ENCODE results near the gene MYMX. TPM values are rescaled to one million over a fixed set of nuclear protein-coding genes. Genes with fewer than 3 reads are reported as not detected.
A peak's percentile ranks its signal among the peaks of the same experiment; 100 is the strongest.

Gene MYMX
- total and polyA plus RNA-seq, 2 of the 13 experiments (the other 11 are each of a cell fraction or from before 2014, with no cell fraction given), result not detected

DNA sequence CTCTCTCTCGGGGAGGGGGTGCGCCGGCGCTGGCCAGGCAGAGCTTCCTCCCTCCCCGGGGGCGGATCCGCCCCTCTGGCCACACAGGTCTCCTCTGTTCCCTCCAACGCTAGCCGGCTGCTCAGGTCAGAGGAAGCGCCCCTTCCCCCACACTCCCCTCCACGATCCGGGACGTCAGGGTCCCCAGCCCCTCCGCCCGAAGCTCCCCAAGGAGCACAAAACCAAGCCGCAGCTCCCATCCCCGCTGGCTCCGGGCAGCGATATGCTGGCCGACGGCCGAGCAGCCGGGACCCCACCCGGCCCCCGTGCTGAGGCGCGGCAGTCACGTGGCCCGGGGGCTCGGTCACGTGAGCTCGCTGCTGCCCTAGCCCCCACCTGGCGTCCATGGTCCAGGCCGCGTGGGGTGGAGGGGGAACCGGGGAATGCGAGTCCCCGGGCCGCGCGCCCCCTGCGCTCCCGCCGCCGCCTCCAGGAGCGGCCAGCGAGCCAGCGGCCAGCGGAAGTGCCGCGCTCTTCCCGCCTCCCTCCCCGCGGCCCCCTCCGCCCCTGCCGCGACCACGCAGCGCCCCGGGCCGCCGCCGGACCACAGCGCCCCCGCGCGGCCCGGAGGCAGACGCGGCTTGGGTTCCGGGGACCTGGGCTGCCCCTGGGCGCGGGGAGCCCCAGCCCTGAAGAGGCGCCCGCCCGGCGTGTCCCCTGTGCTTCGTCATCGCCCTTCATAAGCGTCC is 40.5 kb downstream of the MYMX start, which contains the start of gene SLC35B2 (continued):
- TF ChIP-seq CBX5 (CRISPR knock-in tag; IDR thresholded peaks at IDR 0.05; ENCODE audit: borderline replicate concordance) (peak; percentile 80; the same call in 1 of the 2 replicates), FOXC1 (CRISPR knock-in tag; IDR thresholded peaks at IDR 0.05; ENCODE audit: borderline replicate concordance) (peak; percentile 97), HNRNPLL (IDR thresholded peaks at IDR 0.05; ENCODE audit: low read depth, low read length, poor library complexity, severe bottlenecking) (peak; percentile 60), ZNF296 (CRISPR knock-in tag; conservative IDR thresholded peaks at IDR 0.05) (no peak), ZNF746 (CRISPR knock-in tag; IDR thresholded peaks at IDR 0.05) (peak; percentile 71), TEAD2 (CRISPR knock-in tag; IDR thresholded peaks at IDR 0.05) (no peak), ZNF260 (CRISPR knock-in tag; IDR thresholded peaks at IDR 0.05; ENCODE audit: borderline replicate concordance, low read depth) (peak; percentile 87; the same call in 1 of the 2 replicates), ZFP36L2 (CRISPR knock-in tag; IDR thresholded peaks at IDR 0.05) (no peak), ETV5 (CRISPR knock-in tag; IDR thresholded peaks at IDR 0.05; ENCODE audit: borderline replicate concordance) (peak; percentile 59), PPARG (CRISPR knock-in tag; conservative IDR thresholded peaks at IDR 0.05) (no peak; the same call in none of the 2 replicates), KLF15 (CRISPR knock-in tag; IDR thresholded peaks at IDR 0.05; ENCODE audit: borderline replicate concordance) (0 out of 2 replicates have a peak, but pooled peaks have one; percentile 83), ZNF446 (CRISPR knock-in tag; IDR thresholded peaks at IDR 0.05) (peak; percentile 78; the same call in 1 of the 2 replicates), MBNL3 (CRISPR knock-in tag; conservative IDR thresholded peaks at IDR 0.05) (no peak)
- TF ChIP-seq, protein P1, sequence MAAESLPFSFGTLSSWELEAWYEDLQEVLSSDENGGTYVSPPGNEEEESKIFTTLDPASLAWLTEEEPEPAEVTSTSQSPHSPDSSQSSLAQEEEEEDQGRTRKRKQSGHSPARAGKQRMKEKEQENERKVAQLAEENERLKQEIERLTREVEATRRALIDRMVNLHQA (CRISPR knock-in tag; IDR thresholded peaks at IDR 0.05), result no peak
- TF ChIP-seq, protein P2, sequence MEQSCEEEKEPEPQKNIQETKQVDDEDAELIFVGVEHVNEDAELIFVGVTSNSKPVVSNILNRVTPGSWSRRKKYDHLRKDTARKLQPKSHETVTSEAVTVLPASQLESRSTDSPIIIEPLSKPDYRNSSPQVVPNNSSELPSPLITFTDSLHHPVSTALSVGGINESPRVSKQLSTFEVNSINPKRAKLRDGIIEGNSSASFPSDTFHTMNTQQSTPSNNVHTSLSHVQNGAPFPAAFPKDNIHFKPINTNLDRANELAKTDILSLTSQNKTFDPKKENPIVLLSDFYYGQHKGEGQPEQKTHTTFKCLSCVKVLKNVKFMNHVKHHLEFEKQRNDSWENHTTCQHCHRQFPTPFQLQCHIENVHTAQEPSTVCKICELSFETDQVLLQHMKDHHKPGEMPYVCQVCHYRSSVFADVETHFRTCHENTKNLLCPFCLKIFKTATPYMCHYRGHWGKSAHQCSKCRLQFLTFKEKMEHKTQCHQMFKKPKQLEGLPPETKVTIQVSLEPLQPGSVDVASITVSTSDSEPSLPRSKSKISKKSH (CRISPR knock-in tag; IDR thresholded peaks at IDR 0.05; ENCODE audit: borderline replicate concordance), result 0 out of 2 replicates have a peak, but pooled peaks have one; percentile 64
- TF ChIP-seq, protein P3, sequence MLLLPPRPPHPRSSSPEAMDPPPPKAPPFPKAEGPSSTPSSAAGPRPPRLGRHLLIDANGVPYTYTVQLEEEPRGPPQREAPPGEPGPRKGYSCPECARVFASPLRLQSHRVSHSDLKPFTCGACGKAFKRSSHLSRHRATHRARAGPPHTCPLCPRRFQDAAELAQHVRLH (CRISPR knock-in tag; IDR thresholded peaks at IDR 0.05; ENCODE audit: borderline replicate concordance, low read depth), result peak; percentile 64; the same call in 1 of the 2 replicates
- TF ChIP-seq, protein P4, sequence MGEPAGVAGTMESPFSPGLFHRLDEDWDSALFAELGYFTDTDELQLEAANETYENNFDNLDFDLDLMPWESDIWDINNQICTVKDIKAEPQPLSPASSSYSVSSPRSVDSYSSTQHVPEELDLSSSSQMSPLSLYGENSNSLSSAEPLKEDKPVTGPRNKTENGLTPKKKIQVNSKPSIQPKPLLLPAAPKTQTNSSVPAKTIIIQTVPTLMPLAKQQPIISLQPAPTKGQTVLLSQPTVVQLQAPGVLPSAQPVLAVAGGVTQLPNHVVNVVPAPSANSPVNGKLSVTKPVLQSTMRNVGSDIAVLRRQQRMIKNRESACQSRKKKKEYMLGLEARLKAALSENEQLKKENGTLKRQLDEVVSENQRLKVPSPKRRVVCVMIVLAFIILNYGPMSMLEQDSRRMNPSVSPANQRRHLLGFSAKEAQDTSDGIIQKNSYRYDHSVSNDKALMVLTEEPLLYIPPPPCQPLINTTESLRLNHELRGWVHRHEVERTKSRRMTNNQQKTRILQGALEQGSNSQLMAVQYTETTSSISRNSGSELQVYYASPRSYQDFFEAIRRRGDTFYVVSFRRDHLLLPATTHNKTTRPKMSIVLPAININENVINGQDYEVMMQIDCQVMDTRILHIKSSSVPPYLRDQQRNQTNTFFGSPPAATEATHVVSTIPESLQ (CRISPR knock-in tag; conservative IDR thresholded peaks at IDR 0.05), result 0 out of 2 replicates have a peak, but pooled peaks have one; percentile 28
- TF ChIP-seq, protein P5, sequence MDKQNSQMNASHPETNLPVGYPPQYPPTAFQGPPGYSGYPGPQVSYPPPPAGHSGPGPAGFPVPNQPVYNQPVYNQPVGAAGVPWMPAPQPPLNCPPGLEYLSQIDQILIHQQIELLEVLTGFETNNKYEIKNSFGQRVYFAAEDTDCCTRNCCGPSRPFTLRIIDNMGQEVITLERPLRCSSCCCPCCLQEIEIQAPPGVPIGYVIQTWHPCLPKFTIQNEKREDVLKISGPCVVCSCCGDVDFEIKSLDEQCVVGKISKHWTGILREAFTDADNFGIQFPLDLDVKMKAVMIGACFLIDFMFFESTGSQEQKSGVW (CRISPR knock-in tag; IDR thresholded peaks at IDR 0.05; ENCODE audit: borderline replicate concordance), result no peak
- TF ChIP-seq, protein P6, sequence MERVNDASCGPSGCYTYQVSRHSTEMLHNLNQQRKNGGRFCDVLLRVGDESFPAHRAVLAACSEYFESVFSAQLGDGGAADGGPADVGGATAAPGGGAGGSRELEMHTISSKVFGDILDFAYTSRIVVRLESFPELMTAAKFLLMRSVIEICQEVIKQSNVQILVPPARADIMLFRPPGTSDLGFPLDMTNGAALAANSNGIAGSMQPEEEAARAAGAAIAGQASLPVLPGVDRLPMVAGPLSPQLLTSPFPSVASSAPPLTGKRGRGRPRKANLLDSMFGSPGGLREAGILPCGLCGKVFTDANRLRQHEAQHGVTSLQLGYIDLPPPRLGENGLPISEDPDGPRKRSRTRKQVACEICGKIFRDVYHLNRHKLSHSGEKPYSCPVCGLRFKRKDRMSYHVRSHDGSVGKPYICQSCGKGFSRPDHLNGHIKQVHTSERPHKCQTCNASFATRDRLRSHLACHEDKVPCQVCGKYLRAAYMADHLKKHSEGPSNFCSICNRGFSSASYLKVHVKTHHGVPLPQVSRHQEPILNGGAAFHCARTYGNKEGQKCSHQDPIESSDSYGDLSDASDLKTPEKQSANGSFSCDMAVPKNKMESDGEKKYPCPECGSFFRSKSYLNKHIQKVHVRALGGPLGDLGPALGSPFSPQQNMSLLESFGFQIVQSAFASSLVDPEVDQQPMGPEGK (CRISPR knock-in tag; IDR thresholded peaks at IDR 0.05), result peak; percentile 98
- TF ChIP-seq, protein P7, sequence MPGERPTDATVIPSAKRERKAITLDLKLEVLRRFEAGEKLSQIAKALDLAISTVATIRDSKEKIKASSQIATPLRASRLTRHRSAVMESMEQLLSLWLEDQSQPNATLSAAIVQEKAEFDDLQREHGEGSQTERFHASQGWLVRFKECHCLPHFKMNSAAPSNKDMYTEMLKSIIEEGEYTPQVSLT (CRISPR knock-in tag; IDR thresholded peaks at IDR 0.05; ENCODE audit: borderline replicate concordance, low read depth), result no peak; the same call in 1 of the 2 replicates
